ENCODE data around the gene EIF6. TPM values are rescaled to one million over a fixed set of nuclear protein-coding genes. Genes with fewer than 3 reads are reported as not detected.

EIF6 gene
- total RNA-seq, 1 experiment from 2014 or later, result 420 TPM

GRCh38 chr20:35238170-35238569, 46.4 kb downstream of the EIF6 start:
- Mint-ChIP-seq H3K27me3 (ENCODE audit: insufficient read depth, unreplicated experiment) (no peaks in the 10 kb centered on the region), H3K9me3 (ENCODE audit: unreplicated experiment) (no peaks in the 10 kb centered on the region), H3K36me3 (ENCODE audit: insufficient read depth, unreplicated experiment) (no peaks in the 10 kb centered on the region), H3K4me1 (ENCODE audit: low read depth, unreplicated experiment) (peaks cover 16% of the 10 kb centered on the region), H3K27ac (ENCODE audit: unreplicated experiment) (no peak overlapping the region), H3K4me3 (ENCODE audit: unreplicated experiment) (no peak overlapping the region)
- no peaks in the 10 kb centered on the region for H3K36me3 ChIP-seq (ENCODE audit: control insufficient read depth, insufficient read depth, low read length)
- POLR2A ChIA-PET, result no interaction called here
- no TSS peak for BruUV-seq (replicated peaks)
- intact Hi-C loops (cut with micrococcal nuclease; ENCODE audit: unreplicated experiment), result no loop called here
- no peak for TF ChIP-seq CTCF (IDR thresholded peaks at IDR 0.05; ENCODE audit: insufficient read depth in 1 of 2, low read depth in 1 of 2, low read length in 1 of 2, severe bottlenecking in 1 of 2, unreplicated experiment in 1 of 2)
- no peak for DNase-seq
- no peaks in the 10 kb centered on the region for H3K9me3 ChIP-seq
- CTCF ChIA-PET, result interaction anchor here (1.2 kb wide), 1 partner anchor 26 kb away, joined by 4 read pairs; no protein-coding TSS in a partner anchor
- no peak overlapping the region for H3K4me3 ChIP-seq (ENCODE audit: low read depth, low read length)
- no peaks in the 10 kb centered on the region for H3K27me3 ChIP-seq (replicated peaks; ENCODE audit: control insufficient read depth, insufficient read depth, low read length)
- H3K4me1 ChIP-seq, result peaks cover 16% of the 10 kb centered on the region

GRCh38 chr20:35237486-35237885, 47.1 kb downstream of the EIF6 start:
- intact Hi-C loops (cut with micrococcal nuclease; ENCODE audit: unreplicated experiment), result no loop called here
- Mint-ChIP-seq H3K9me3 (ENCODE audit: unreplicated experiment) (no peaks in the 10 kb centered on the region), H3K4me3 (ENCODE audit: unreplicated experiment) (no peak overlapping the region), H3K36me3 (ENCODE audit: insufficient read depth, unreplicated experiment) (no peaks in the 10 kb centered on the region), H3K27me3 (ENCODE audit: insufficient read depth, unreplicated experiment) (no peaks in the 10 kb centered on the region), H3K27ac (ENCODE audit: unreplicated experiment) (no peak overlapping the region), H3K4me1 (ENCODE audit: low read depth, unreplicated experiment) (peaks cover 16% of the 10 kb centered on the region)
- CTCF ChIA-PET, result no interaction called here
- BruUV-seq (replicated peaks), result no TSS peak
- TF ChIP-seq CTCF (IDR thresholded peaks at IDR 0.05; ENCODE audit: insufficient read depth in 1 of 2, low read depth in 1 of 2, low read length in 1 of 2, severe bottlenecking in 1 of 2, unreplicated experiment in 1 of 2), result no peak
- H3K4me3 ChIP-seq (ENCODE audit: low read depth, low read length), result no peak overlapping the region
- DNase-seq, result no peak
- no peaks in the 10 kb centered on the region for H3K36me3 ChIP-seq (ENCODE audit: control insufficient read depth, insufficient read depth, low read length)
- H3K27me3 ChIP-seq (replicated peaks; ENCODE audit: control insufficient read depth, insufficient read depth, low read length), result no peaks in the 10 kb centered on the region
- H3K4me1 ChIP-seq, result peaks cover 16% of the 10 kb centered on the region
- POLR2A ChIA-PET, result no interaction called here
- no peaks in the 10 kb centered on the region for H3K9me3 ChIP-seq

GRCh38 chr20:35235881-35236280, 48.7 kb downstream of the EIF6 start:
- POLR2A ChIA-PET, result no interaction called here
- H3K36me3 Mint-ChIP-seq (ENCODE audit: insufficient read depth, unreplicated experiment), result no peaks in the 10 kb centered on the region
- H3K4me3 Mint-ChIP-seq (ENCODE audit: unreplicated experiment), result no peak overlapping the region
- no TSS peak for BruUV-seq (replicated peaks)
- CTCF ChIA-PET, result no interaction called here
- no peak overlapping the region for H3K27ac Mint-ChIP-seq (ENCODE audit: unreplicated experiment)
- intact Hi-C loops (cut with micrococcal nuclease; ENCODE audit: unreplicated experiment), result no loop called here
- Histone ChIP-seq H3K4me1 (peaks cover 12% of the 10 kb centered on the region), H3K27me3 (replicated peaks; ENCODE audit: control insufficient read depth, insufficient read depth, low read length) (no peaks in the 10 kb centered on the region), H3K36me3 (ENCODE audit: control insufficient read depth, insufficient read depth, low read length) (no peaks in the 10 kb centered on the region), H3K4me3 (ENCODE audit: low read depth, low read length) (no peak overlapping the region), H3K9me3 (no peaks in the 10 kb centered on the region)
- H3K27me3 Mint-ChIP-seq (ENCODE audit: insufficient read depth, unreplicated experiment), result no peaks in the 10 kb centered on the region
- TF ChIP-seq CTCF (IDR thresholded peaks at IDR 0.05; ENCODE audit: insufficient read depth in 1 of 2, low read depth in 1 of 2, low read length in 1 of 2, severe bottlenecking in 1 of 2, unreplicated experiment in 1 of 2), result no peak
- no peak for DNase-seq
- no peaks in the 10 kb centered on the region for H3K9me3 Mint-ChIP-seq (ENCODE audit: unreplicated experiment)
- H3K4me1 Mint-ChIP-seq (ENCODE audit: low read depth, unreplicated experiment), result peaks cover 11% of the 10 kb centered on the region

All from Caco-2 (cell line).